Measurements from ENCODE around the gene SNX8.

DNA sequence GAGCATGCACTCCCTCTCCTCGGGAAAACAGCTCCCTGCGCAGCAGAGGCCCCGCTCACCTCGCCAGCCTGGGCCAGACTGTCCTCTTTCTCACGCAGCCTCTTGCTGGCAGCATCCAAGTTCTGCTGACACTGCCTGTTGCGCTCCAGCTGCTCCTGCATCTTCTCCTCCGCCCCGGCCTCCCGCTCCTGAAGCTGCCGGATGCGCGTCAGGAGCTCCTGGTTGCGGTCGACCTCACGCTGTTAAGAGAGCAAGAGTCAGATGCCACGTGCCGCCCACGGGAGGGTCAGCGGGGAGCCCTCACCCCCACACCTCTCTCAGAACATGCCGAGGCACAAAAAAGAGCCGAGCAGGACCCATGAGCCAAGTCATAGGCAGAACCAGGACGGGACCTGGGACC is 91.7 kb downstream of the SNX8 start:
- TF ChIP-seq CTCF (IDR thresholded peaks at IDR 0.05) (no peak), JUN (IDR thresholded peaks at IDR 0.05) (no peak)

Data from A549 (cell line).